ENCODE measurements around the gene CXCL12.
A peak's percentile ranks its signal among the peaks of the same experiment; 100 is the strongest.

The CXCL12 gene

DNA sequence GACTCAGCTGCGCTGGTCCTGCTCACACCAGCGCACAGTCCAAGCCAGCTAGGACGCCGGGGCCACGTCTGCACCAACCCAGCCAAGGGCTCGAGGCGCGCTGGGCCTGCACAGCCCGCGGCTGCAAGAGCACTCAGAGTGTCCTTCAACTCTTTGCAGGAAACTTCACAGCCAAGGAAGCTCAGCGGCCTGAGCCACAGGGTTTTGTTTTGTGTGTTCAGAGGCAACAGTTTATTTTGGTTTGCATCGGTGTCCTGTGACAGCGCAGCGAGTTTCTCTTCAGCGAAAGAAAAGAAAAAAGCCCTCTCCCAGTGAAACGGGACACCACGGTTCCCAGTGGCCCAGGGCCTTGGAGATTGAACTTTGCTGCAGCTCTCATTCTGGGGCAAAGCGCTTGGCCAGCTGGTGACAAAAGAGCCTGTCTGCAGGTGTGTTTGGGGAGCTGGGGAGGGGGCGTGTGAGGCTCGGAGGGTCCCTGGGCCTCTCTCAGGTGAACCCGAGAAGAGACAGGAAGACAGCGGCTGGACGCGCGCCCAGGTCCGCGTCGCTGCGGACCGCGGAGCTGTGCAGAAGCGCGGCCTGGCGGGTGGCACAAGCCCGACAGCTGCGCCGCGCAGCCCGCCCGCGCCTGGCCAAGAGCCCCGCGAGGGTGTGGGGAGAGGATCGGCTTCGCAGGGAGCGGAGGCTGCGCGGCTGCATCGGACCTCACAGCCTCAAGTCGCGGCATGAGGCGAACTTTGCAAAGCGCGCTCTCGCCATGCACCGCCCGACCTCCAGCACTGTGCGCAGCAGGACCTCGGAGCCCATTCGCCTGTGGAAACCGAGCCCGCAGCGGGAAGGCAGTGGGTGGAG lies 922 bp downstream of the CXCL12 start:
- Histone ChIP-seq H3K4me3 (ENCODE audit: low read depth, low read length) (peak overlapping the region; percentile 78), H3K9me3 (ENCODE audit: control insufficient read depth, insufficient read depth, low read depth, low read length) (no peaks in the 10 kb centered on the region), H3K36me3 (ENCODE audit: control insufficient read depth, insufficient read depth, low read length) (peaks cover 17% of the 10 kb centered on the region), H3K9ac (ENCODE audit: low read length) (peak overlapping the region; percentile 29), H3K27ac (ENCODE audit: low read depth, low read length) (no peak overlapping the region), H3K4me1 (ENCODE audit: control insufficient read depth, insufficient read depth, low read length) (peaks cover 53% of the 10 kb centered on the region), H3K27me3 (ENCODE audit: control insufficient read depth, insufficient read depth, low read length) (peaks cover 36% of the 10 kb centered on the region)

DNA sequence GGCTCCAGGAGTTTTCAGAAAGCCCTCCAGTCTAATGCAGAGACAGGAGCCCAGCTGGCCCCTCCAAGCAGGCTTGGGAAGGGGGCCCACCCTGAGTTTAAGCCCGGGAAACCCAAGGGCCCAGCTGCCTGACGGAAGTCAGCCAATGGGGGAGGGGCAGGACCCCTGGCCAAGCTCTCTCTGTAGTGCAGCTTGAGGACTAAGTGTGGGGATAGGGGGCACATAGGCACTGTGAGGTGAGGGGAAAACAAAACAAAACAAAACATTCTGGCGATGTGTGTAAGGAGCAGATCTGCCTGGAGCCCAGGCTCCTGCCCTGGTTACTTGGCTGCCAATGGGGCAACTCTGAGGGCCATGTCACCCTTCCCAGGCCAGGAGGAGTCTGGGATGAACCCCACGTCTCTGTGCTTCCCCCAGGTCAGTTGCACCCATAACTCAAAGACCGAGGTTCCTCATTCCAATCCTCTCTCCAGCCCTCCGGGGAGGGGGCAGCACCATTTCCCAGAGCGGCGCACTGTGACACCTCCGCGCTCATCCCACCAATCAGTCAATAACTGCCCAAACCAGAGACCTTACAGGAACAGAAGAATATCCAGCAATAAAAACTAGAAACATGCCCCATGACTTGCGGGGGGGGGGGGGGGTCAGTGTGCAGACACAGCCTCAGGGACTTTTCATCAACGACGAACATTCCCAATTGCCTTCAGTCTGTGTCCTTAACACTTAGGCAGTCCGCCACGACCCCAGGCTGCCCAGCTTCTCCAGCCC lies 1.7 kb downstream of the CXCL12 start:
- peaks cover 25% of the 10 kb centered on the region for H3K36me3 ChIP-seq (ENCODE audit: control insufficient read depth, insufficient read depth, low read length)
- H3K4me3 ChIP-seq (ENCODE audit: low read depth, low read length) = peak overlapping the region; percentile 78
- peak overlapping the region; percentile 29 for H3K9ac ChIP-seq (ENCODE audit: low read length)
- peaks cover 53% of the 10 kb centered on the region for H3K4me1 ChIP-seq (ENCODE audit: control insufficient read depth, insufficient read depth, low read length)
- H3K27ac ChIP-seq (ENCODE audit: low read depth, low read length) = no peak overlapping the region
- H3K27me3 ChIP-seq (ENCODE audit: control insufficient read depth, insufficient read depth, low read length) = peaks cover 36% of the 10 kb centered on the region
- no peaks in the 10 kb centered on the region for H3K9me3 ChIP-seq (ENCODE audit: control insufficient read depth, insufficient read depth, low read depth, low read length)

DNA sequence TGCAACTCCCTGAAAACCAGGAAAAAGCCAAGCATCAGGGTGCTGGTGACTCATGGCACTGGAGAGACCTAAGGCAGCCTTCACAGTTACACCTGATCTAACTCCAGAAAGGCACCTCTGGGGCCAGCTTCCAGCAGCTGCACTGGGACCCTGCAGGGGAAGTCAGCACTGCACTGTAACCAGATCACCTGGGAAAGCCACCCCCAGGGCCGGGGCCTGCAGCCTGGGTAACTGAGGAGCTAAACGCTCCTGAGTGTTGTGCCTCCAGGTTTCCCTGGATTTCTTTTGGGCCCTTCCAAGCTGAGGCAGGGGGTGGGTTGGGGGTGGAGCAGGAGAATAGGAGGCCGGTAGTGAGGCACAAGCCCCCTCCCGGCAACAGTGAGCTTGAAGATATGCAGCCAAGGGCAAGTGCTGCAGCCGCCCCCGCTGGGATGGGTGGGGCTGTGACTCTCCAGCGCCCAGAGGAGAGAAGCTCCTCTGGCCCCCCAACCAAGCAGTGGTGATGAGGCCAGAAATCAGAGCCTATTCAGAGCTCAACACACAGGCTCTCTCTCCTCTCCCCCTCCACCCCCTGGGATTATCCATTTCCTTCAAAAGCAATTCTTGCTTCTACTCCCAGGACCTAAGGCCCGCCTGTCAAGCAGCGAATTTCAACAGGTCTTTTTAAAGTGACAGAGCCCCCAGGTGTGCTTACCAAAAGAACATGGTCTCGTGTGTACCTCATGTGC lies 2.6 kb downstream of the CXCL12 start:
- Histone ChIP-seq H3K9ac (ENCODE audit: low read length) (peak overlapping the region; percentile 24), H3K4me3 (ENCODE audit: low read depth, low read length) (peak overlapping the region; percentile 78), H3K36me3 (ENCODE audit: control insufficient read depth, insufficient read depth, low read length) (peaks cover 34% of the 10 kb centered on the region), H3K27ac (ENCODE audit: low read depth, low read length) (0 out of 2 replicates have a peak overlapping the region, but pooled peaks have one; percentile 1), H3K9me3 (ENCODE audit: control insufficient read depth, insufficient read depth, low read depth, low read length) (no peaks in the 10 kb centered on the region), H3K4me1 (ENCODE audit: control insufficient read depth, insufficient read depth, low read length) (peaks cover 58% of the 10 kb centered on the region), H3K27me3 (ENCODE audit: control insufficient read depth, insufficient read depth, low read length) (peaks cover 36% of the 10 kb centered on the region)

DNA sequence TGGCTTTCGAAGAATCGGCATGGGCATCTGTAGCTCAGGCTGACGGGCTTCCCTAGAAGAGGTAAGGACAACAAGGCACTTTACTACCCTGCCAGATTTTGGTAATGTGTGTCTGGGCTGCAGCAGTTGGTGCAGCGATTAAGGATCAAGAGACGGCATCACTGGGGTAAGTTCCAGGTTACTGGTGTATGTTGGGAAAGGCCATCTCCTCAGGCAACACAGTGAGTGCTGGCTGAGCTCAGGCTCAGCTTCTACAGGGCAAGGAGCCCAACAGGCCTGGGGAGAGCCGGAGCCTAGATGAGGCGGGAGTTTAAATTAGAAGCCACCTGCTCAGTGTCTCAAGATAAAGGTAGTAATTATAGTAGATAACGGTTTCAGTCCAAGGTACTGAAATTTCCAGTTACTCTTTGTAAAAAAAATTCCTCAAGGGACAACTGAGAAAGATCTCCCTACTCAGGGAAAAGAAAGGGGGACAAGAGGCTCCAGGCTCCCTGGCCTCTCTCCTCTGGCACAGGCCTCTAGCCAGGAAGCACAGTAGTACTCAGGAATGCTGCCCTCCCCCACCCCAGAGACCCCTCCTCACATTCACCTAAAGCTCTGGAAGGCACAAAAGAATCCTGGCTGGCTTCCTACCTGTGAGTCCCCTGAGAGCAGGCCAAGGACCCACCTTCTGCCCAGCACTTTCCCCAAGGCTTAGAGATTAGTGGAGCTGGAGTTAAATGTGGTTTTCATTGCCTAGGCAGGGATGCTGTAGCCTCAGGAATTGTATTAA lies 3.9 kb downstream of the CXCL12 start:
- H3K27me3 ChIP-seq (ENCODE audit: control insufficient read depth, insufficient read depth, low read length) = peaks cover 28% of the 10 kb centered on the region
- H3K27ac ChIP-seq (ENCODE audit: low read depth, low read length) = 0 out of 2 replicates have a peak overlapping the region, but pooled peaks have one; percentile 25
- no peak overlapping the region for H3K9ac ChIP-seq (ENCODE audit: low read length)
- H3K9me3 ChIP-seq (ENCODE audit: control insufficient read depth, insufficient read depth, low read depth, low read length) = no peaks in the 10 kb centered on the region
- H3K36me3 ChIP-seq (ENCODE audit: control insufficient read depth, insufficient read depth, low read length) = peaks cover 45% of the 10 kb centered on the region
- H3K4me3 ChIP-seq (ENCODE audit: low read depth, low read length) = 0 out of 2 replicates have a peak overlapping the region, but pooled peaks have one; percentile 17
- peaks cover 51% of the 10 kb centered on the region for H3K4me1 ChIP-seq (ENCODE audit: control insufficient read depth, insufficient read depth, low read length)

DNA sequence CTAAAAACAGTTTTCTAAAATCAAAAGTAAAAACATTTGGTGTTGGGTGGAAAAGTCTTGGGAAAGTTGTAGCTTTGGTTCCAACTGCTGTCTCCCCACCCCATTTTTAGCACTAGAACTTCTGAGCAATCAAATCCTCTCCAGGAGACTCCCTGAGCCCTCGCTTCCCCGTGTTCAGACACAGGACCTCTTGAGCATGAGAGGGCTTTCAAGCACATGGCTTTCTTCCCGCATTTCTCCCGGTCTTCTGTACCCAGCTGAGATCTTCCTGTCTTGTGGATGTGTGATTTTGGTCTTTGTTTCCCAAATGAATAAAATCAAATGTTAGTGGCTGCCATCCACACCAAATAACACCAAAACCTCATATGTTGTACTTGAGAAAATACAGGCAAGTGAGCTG lies 5.0 kb downstream of the CXCL12 start:
- H3K27ac ChIP-seq (ENCODE audit: low read depth, low read length) = no peak overlapping the region
- no peaks in the 10 kb centered on the region for H3K9me3 ChIP-seq (ENCODE audit: control insufficient read depth, insufficient read depth, low read depth, low read length)
- H3K4me3 ChIP-seq (ENCODE audit: low read depth, low read length) = no peak overlapping the region
- peaks cover 18% of the 10 kb centered on the region for H3K27me3 ChIP-seq (ENCODE audit: control insufficient read depth, insufficient read depth, low read length)
- H3K4me1 ChIP-seq (ENCODE audit: control insufficient read depth, insufficient read depth, low read length) = peaks cover 57% of the 10 kb centered on the region
- peaks cover 54% of the 10 kb centered on the region for H3K36me3 ChIP-seq (ENCODE audit: control insufficient read depth, insufficient read depth, low read length)
- H3K9ac ChIP-seq (ENCODE audit: low read length) = no peak overlapping the region

DNA sequence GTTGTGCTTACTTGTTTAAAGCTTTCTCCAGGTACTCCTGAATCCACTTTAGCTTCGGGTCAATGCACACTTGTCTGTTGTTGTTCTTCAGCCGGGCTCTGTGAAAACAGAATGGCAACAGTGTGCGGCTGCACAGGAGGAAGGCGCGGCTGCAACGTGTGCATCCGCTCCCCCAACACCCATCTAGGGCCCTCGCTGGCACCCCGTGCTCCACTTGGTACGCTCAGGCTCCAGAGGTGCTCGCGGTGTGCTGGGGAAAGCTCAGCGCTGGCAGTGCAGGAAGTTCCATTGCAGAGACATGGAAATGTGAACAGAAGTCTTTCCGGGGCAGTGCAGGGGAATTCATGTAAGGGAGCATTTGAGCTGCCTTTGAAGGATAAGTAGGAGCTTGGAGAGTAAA lies 6.3 kb downstream of the CXCL12 start:
- Histone ChIP-seq H3K9me3 (ENCODE audit: control insufficient read depth, insufficient read depth, low read depth, low read length) (no peaks in the 10 kb centered on the region), H3K27ac (ENCODE audit: low read depth, low read length) (no peak overlapping the region), H3K4me1 (ENCODE audit: control insufficient read depth, insufficient read depth, low read length) (peaks cover 55% of the 10 kb centered on the region), H3K4me3 (ENCODE audit: low read depth, low read length) (no peak overlapping the region), H3K36me3 (ENCODE audit: control insufficient read depth, insufficient read depth, low read length) (peaks cover 60% of the 10 kb centered on the region), H3K9ac (ENCODE audit: low read length) (no peak overlapping the region), H3K27me3 (ENCODE audit: control insufficient read depth, insufficient read depth, low read length) (peaks cover 7% of the 10 kb centered on the region)

DNA sequence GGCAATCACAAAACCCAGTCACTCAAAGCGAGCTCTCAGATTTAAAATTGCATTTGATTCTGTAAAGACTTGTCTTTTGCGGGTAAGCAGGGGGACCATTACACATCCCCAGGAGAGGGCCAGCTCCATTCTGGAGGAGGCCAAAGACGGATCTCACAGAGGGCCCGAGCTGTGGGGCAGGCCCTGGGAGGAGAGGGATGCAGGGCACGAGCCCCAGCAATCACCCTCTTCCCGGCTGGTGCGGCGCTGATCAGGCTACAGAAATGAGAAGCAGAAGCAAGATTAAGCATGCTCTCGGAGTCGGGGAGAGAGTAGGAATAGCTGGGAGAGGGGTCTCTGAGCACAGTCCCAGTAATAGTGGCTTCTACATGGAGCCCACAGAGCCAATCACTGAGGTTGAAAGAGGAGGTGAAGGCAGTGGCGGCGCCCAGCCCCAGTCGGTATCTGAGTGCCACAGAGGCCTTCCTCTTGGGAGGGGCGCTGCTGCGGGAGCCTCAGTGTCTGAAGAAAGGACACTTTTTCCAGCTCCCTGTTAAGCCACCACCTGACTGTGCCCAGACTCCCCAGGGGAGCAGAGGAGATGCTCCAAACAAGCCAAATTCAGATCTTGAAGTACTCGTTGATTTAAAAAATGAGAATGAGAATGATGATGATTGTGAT lies 7.1 kb downstream of the CXCL12 start:
- no peak overlapping the region for H3K9ac ChIP-seq (ENCODE audit: low read length)
- H3K4me3 ChIP-seq (ENCODE audit: low read depth, low read length) = no peak overlapping the region
- peaks cover 68% of the 10 kb centered on the region for H3K36me3 ChIP-seq (ENCODE audit: control insufficient read depth, insufficient read depth, low read length)
- H3K27me3 ChIP-seq (ENCODE audit: control insufficient read depth, insufficient read depth, low read length) = no peaks in the 10 kb centered on the region
- H3K4me1 ChIP-seq (ENCODE audit: control insufficient read depth, insufficient read depth, low read length) = peaks cover 46% of the 10 kb centered on the region
- no peak overlapping the region for H3K27ac ChIP-seq (ENCODE audit: low read depth, low read length)
- H3K9me3 ChIP-seq (ENCODE audit: control insufficient read depth, insufficient read depth, low read depth, low read length) = no peaks in the 10 kb centered on the region

DNA sequence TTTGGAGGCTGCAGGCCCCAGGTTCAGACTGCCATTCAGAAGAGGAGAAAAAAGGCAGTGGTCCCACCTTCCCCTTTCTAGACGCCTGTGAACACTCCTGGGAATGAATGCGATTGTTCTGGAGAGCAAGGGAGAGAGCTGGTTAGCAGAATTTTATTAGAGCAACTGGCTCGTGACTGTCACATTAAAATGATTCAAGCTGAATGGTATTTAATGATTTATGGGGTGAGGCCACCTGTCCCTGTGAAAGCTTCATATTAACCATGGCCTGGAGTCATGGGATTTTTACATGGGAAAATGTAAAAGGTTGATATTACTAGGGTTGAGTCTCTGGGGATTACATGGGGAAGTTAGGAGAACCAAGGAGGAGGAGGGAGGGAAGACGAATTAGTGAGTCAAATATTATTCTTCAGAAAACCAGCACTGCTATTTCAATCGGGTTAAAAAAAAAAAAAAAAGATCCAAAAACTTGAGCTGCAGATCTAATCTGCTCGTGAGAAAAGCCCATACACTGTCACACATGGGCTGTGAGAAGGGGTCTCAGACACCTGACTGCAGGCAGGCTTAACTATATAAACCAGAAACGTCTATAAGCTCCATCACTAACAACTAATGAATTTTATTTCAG lies 8.3 kb downstream of the CXCL12 start:
- peaks cover 74% of the 10 kb centered on the region for H3K36me3 ChIP-seq (ENCODE audit: control insufficient read depth, insufficient read depth, low read length)
- H3K27me3 ChIP-seq (ENCODE audit: control insufficient read depth, insufficient read depth, low read length) = no peaks in the 10 kb centered on the region
- H3K4me1 ChIP-seq (ENCODE audit: control insufficient read depth, insufficient read depth, low read length) = peaks cover 46% of the 10 kb centered on the region
- H3K9ac ChIP-seq (ENCODE audit: low read length) = no peak overlapping the region
- H3K4me3 ChIP-seq (ENCODE audit: low read depth, low read length) = no peak overlapping the region
- H3K9me3 ChIP-seq (ENCODE audit: control insufficient read depth, insufficient read depth, low read depth, low read length) = no peaks in the 10 kb centered on the region
- H3K27ac ChIP-seq (ENCODE audit: low read depth, low read length) = no peak overlapping the region

DNA sequence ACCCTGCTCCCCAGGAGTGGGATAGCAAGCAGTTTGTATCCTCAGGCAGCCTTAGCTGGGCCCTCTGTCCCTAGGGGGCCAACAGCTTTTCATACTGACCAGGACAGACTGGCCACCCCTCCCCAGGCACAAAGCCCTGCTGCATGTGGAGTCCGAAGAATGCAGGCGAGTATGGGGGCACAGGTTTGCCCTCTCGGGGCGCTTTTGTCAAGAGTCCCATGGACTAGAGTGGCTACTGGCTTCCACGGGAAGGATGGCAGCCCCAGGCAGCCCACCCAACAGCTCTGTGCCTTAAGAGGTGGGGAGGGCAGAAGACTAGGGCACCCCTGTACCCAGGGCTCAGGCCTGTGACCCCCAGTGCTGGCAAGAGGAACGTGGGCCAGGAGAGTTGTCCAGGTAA lies 10.7 kb downstream of the CXCL12 start:
- Histone ChIP-seq H3K27ac (ENCODE audit: low read depth, low read length) (no peak overlapping the region), H3K9ac (ENCODE audit: low read length) (no peak overlapping the region), H3K4me3 (ENCODE audit: low read depth, low read length) (no peak overlapping the region), H3K36me3 (ENCODE audit: control insufficient read depth, insufficient read depth, low read length) (peaks cover 58% of the 10 kb centered on the region), H3K27me3 (ENCODE audit: control insufficient read depth, insufficient read depth, low read length) (no peaks in the 10 kb centered on the region), H3K4me1 (ENCODE audit: control insufficient read depth, insufficient read depth, low read length) (peaks cover 50% of the 10 kb centered on the region), H3K9me3 (ENCODE audit: control insufficient read depth, insufficient read depth, low read depth, low read length) (no peaks in the 10 kb centered on the region)

Measured in HUES6 (cell line).